ENCODE measurements around the gene DNAI1.

DNAI1 gene

GRCh38 chr9:34508951-34509350 lies 50.3 kb downstream of the DNAI1 start:
- in situ Hi-C loops (cut with MboI; ENCODE audit: low sequenced_read_pairs) = no loop called here

DNA sequence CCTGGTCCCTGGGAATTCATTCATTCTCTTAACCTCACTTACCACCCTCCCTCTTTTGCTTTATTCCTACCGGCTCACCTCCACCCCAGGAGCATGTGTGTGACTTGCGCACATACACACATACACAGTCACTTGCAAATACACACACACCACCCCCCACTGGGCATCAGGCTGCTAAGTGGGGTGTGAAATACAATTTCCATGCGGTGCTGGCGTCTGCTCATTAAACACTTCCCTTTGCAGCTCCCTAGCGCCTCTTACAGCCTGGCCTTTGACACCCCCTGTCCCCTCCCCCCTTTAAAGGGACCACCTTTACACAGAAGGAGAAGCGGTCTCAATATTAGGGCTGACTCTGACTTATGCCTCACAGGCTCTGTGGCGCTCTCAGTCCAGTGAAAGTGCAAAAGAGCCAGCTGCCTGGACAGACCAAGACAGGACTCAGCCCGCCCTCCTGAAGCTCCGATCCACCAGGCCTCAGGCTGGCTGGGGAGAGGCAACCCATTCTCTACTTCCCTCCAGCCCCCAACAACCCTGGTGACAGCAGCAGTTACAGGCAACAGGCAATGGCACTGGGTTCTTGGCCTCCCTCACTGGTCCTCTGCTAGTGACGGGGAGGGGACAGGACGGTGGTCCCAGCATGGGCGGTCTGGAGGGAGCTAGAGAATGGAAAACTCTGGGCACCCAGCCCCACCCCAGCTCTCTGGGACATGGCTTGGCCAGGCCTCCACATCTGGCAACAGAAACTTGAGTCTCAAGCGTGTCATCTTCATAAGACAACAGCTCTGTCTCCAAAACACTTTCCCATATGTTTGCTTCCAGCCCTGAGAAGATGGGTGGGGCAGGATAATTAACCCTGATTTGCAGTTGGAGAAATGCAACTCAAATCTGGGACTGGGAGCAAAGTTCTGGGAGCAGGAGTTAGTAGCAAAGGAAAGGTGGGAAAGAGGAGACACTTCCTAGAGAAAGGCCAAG lies 52.2 kb downstream of the DNAI1 start:
- in situ Hi-C loops (cut with MboI; ENCODE audit: low sequenced_read_pairs) = no loop called here

- in situ Hi-C loops (cut with MboI; ENCODE audit: low sequenced_read_pairs) = no loop called here
These were observed 53.8 kb downstream of the DNAI1 start for GRCh38 chr9:34512131-34513078.

GRCh38 chr9:34513567-34514214 lies 55.1 kb downstream of the DNAI1 start:
- in situ Hi-C loops (cut with MboI; ENCODE audit: low sequenced_read_pairs) = no loop called here

GRCh38 chr9:34514401-34514800 lies 55.8 kb downstream of the DNAI1 start:
- in situ Hi-C loops (cut with MboI; ENCODE audit: low sequenced_read_pairs) = no loop called here

DNA sequence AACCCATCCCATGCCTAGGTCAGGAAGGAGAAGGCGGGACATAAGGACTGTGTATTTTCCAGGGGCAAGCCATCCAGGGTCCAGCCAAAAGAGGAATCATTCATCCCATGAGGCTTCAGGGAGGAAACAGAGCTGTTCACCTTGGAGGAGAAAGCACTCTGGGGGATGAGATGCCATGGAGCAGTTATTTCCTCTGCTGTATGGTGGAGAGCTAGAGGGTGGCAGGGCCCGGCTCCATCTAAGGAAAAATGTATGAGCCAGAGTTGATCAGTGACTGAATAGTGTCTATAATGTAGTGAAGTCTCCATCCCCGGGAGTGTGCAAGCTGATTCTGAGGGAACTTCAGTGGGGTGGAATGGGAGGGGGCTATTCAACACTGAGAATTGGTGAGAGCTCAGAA lies 56.2 kb downstream of the DNAI1 start:
- in situ Hi-C loops (cut with MboI; ENCODE audit: low sequenced_read_pairs) = no loop called here

- in situ Hi-C loops (cut with MboI; ENCODE audit: low sequenced_read_pairs) = no loop called here
These were observed 57.4 kb downstream of the DNAI1 start for GRCh38 chr9:34515959-34516358.

- in situ Hi-C loops (cut with MboI; ENCODE audit: low sequenced_read_pairs) = no loop called here
These were observed 58.6 kb downstream of the DNAI1 start for GRCh38 chr9:34517185-34517584.

DNA sequence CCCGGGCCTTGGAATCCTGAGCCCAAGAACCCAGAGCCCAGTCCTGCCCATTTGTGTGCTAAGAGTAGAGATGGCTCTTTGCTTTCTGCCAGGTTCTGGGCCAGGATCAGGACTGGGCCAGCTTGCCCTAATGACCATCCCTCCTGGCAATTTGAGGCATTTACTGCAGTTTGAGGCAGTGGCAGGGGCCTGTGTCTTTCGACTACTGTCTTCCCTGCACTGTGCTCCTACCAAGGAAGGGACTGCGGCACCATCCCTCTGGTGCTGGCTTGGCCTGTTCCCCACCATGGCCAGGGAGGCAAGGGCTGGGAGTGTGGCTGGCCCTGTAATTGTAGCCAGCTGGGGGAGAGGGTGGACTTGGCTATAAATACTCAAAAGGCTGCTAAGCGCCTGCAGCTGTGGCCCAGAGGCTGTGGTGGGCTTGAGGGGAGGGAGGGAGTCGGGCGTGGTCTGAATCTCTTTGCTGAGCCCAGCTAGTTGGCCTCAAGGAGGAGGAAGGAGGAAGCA lies 59.6 kb downstream of the DNAI1 start:
- in situ Hi-C loops (cut with MboI; ENCODE audit: low sequenced_read_pairs) = no loop called here

- in situ Hi-C loops (cut with MboI; ENCODE audit: low sequenced_read_pairs) = no loop called here
These were observed 60.3 kb downstream of the DNAI1 start for GRCh38 chr9:34518896-34519295.

- in situ Hi-C loops (cut with MboI; ENCODE audit: low sequenced_read_pairs) = no loop called here
These were observed 60.9 kb downstream of the DNAI1 start for GRCh38 chr9:34519321-34520020.

DNA sequence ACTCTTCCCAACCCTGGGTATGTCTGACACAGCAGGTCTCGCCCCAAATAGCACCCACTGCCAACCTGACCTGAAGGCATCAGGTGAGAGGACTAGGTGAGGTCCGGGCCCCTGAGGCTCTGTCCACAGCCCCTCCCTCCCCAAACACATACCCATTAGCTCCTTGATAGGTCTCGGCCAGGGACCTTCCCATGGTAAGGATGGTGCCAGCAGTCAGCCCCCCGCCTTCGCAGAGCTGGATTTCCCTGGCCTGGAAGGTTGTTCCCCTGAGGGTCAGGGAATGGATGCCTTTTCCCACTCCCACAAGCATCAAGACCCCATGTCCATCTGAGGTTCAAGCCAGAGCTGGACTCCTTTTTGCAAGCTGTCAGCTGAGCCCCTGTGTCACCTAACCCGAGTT lies 61.5 kb downstream of the DNAI1 start:
- in situ Hi-C loops (cut with MboI; ENCODE audit: low sequenced_read_pairs) = no loop called here

DNA sequence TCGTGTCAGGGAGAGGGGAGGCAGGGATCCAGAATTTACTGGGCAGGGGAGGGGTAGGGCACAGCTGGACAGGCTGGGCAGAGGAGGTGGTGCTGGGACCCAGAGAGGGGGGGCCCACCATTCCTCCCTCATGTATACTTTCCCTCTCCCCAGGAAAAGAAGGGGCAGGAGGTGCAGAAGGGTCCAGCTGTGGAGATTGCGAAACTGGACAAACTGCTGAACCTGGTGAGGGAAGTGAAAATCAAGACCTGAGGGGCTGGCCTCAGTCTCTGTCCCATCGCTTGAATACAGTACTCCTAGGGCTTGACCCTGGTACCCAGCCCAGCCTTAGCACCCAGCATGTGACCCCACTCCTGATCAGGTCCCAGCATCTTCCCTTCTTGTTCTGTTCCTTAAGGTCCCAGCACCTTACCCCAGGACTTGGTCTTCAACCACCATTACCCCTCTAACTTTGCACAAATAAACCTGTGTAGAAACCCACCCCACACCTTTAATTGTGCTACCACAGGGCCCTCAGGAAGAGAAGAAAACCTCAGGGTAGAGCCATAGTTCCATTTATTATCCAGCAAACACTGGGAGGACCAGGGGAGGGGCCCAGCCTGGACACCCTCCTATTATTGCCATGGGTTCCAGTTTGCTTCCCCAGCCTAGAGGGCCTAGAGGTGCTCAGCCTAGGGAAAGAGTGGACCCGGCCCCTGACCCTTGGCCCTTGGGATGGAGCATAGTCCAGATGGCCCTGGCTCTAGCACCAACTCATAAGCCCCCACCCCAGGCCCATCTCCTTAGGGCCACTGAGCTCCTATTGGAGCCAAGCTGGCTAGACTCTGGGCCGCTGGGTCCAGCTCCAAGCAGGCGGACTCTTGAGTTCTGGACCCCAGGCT lies 62.1 kb downstream of the DNAI1 start:
- in situ Hi-C loops (cut with MboI; ENCODE audit: low sequenced_read_pairs) = no loop called here

- in situ Hi-C loops (cut with MboI; ENCODE audit: low sequenced_read_pairs) = no loop called here
These were observed 62.9 kb downstream of the DNAI1 start for GRCh38 chr9:34521406-34522045.

DNA sequence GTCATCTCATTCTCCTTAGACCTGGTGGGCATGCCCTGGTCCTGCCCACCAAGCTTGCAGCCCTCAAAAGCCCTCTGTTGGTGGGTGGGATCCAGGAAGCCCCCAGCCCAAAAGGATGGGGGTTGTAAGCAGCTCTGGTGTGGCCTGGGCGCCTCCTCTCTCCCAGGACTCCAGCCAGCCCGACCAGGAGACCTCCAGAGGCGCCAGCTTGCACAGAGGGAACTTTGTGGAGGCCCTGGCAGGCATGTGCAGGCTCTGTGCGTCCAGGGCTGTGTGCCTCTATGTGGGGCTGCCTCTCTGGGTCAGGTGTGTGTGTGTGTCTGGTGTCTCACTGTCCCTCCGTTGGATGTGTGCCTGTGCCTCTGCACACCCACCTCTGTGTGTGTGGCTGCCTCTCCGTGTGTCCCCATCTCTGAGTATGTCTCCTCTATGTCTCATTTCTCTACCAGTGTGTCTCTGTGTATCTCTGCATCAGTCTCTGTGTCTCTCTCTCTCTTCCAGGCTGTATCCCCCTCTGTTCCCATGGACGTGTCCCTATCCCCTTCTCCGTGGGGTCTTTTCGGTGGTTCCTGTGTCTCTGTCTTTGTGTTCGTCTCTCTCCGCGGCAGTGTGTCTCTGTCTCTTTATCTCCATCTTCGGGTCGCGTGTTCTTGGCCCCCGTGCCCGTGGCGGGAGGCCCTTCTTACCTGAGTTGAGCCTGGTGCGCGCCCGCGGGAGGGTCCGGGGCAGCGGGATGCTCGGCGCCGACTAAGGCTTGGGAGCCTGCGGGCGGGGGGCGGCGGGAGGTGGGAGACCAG lies 63.7 kb downstream of the DNAI1 start:
- in situ Hi-C loops (cut with MboI; ENCODE audit: low sequenced_read_pairs) = no loop called here

DNA sequence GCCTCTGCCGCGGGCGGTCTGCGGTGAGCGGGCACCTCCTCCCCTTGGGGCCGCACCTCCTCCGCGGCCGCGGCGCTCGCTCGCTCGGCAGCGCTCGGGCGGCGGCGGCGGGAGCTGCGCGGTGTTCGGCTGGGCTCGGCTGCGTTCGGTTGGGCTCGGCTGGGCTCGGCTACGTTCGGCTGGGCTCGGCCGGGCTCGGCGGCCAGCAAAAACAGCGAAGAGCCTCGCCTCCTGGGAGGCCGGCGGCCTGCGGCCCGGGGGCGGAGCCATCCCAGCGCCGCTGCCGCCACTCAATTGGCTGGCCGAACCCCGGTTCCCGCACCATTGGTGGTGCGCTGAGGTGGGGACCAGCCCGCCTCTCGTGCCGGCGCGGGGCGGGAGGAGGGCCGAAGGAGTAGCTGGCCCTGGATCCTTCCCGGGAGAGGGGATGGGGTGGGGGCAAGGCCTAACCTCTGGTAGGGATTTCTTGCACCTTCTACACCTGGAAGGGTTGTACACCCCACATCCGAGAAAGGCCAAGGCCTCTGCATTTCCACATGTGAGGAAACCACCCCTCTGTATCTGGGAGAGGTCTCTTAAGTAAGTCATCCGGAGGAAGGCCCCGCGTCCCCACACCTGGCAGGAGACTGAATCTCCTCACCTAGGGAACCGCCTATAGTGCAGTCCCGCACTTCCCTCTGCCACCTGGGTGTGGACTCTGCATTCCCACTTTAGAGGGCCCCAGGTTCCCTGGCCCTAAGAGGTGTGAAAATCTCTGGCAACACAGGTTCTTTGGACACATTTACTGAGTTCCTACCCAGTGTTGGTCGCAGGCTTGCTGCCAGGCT lies 64.6 kb downstream of the DNAI1 start, which contains the start of gene ENHO:
Gene ENHO (minus strand): TSS at position 20 of the 827 bp plus-strand sequence. CDS start 1,295 bp downstream, outside the sequence.
- in situ Hi-C loops (cut with MboI; ENCODE audit: low sequenced_read_pairs) = no loop called here

DNA sequence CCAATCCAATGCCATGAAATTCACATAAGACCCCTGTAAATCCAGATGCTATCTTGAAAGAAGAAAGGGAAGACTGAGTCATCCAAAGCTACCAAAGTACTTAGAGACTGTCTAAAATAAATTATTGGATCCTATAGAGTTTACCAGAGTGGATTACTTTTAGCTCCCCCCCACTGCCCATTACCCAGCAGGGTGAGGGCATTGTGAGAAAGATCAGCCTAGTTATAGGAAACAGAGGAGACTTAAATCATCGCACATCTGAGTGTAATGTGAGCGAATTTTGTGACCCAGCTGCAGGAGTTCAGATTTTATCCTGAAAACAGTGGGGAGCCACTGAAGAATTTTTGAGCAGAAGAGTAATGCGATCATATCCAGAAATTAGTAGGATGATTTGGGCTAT lies 65.7 kb downstream of the DNAI1 start:
- in situ Hi-C loops (cut with MboI; ENCODE audit: low sequenced_read_pairs) = no loop called here

Data from HL-60/S4 treated with phorbol 12-myristate 13-acetate at 8.2 ng/mL for 4 days and 3 days (cell line).